ENCODE results near the gene STMN3. TPM values are rescaled to one million over a fixed set of nuclear protein-coding genes. Genes with fewer than 3 reads are reported as not detected.

Gene STMN3
- polyA plus RNA-seq, 12 donors: 8.8 to 48.5 (median 11.5) TPM; not detected in 1

DNA sequence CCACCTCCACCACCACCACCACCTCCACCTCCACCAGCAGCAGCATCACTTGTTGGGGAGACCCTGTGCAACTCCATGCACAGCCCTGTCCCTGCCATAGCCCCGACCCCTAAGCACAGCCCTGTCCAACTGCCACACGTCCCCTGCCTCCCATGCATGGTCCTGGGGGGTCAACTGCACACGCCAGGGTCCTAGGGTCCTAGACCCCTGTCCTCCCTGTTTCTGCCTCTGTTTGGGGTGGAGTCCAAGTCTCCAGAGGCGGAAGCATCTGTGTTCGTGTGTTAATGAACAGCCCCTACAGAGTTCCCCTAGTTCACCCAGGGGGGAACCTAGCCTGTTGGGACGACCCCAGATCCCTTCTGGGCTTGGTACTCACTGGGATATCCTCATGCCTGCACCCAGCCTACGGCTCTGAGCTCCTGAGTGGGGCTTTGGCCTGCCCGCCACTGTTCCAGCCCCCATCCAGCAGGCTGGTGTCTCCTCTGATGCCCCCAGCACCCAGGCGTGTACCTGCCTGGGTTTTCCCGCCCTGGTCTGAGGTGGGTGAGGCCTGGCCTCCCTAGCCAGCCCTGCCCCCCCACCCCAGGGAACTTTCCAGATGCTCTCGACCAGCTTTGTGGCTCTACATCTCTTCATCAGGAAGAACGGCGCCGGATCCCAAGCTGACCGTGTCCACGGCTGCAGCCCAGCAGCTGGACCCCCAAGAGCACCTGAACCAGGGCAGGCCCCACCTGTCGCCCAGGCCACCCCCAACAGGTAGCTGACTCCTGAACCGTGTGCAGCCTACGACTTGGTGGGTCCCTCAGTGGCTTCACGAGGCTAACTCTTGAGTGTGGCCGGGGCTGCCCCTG, 40.7 kb upstream of the STMN3 start:
- no peak for DNase-seq

DNA sequence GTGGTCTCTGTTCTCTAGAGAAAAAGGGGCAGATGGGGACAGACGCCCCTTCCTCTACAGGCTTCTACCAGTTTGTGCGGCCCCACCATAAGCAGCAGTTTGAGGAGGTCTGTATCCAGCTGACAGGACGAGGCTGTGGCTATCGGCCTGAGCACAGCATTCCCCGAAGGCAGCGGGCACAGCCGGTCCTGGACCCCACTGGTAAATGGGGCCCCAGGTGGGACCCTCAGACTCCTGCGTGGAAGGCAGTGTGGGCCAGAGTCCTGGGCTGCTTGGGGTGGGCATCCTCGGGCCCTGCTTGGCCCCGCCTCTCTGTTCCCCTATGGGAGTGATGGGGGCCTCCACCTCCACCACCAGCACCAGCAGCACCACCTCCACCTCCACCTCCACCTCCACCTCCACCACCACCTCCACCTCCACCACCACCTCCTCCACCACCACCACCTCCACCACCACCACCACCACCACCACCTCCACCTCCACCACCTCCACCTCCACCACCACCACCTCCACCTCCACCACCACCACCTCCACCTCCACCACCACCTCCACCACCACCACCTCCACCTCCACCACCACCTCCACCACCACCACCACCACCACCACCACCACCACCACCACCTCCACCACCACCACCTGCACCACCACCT, 40.0 kb upstream of the STMN3 start:
- DNase-seq: no peak

DNA sequence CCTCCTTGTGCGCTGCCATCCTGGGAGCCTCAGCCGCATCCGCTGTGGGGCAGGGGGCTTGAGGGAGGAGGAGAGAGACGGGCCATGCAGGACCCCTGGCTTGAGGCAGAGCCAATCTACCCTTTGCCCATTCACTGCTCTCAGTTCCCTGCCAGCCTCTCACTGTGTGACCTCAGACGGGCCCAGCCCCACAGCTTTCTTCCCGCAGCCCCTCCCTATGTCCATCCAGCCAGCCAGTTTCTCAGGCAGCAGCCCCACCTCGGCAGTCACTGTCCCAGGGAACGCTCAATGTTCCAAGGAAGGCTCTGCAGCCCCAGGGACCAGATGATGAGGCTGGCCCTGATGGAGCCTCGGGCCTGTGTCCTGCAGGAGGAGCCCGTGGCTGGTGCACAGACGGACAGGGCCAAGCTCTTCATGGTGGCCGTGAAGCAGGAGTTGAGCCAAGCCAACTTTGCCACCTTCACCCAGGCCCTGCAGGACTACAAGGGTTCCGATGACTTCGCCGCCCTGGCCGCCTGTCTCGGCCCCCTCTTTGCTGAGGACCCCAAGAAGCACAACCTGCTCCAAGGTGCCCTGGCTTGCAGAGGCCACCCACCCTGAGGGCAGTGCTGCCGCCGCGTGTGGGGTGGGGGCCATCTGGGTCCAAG, 39.3 kb upstream of the STMN3 start:
- no peak for DNase-seq

DNA sequence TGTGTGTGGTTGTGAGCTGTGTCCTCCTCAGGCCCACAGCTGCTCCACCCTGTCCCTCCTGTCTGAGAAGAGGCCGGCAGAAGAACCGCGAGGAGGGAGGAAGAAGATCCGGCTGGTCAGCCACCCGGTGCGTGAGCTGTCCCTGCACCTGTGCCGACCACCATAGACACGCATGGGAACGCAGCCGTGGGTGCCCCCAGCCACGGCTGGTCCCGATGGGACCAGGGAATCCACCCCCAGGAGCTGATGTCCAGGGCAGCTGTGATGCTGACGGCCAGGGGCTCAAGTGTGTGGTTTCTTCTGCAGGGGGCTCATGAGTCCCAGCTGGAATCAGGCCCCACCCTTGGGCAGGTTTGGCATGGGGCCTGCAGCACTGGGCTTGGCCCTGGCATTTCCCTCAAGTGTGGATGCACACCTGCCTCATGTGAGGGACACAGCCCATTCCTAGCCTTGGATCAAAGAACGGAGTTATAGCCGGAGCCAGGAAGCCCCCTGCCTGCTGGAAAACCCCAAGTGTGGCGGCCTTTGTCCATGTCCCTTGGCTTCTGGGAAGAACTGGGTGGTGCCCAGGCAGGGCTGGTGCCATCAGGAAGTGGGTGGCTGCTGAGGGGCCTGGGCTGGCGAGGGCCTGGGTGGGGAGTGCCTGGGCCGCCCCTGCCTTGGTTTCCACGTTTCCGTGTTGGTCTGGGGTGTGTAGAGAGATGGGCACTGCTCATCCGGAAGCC, 38.6 kb upstream of the STMN3 start:
- DNase-seq: no peak

DNA sequence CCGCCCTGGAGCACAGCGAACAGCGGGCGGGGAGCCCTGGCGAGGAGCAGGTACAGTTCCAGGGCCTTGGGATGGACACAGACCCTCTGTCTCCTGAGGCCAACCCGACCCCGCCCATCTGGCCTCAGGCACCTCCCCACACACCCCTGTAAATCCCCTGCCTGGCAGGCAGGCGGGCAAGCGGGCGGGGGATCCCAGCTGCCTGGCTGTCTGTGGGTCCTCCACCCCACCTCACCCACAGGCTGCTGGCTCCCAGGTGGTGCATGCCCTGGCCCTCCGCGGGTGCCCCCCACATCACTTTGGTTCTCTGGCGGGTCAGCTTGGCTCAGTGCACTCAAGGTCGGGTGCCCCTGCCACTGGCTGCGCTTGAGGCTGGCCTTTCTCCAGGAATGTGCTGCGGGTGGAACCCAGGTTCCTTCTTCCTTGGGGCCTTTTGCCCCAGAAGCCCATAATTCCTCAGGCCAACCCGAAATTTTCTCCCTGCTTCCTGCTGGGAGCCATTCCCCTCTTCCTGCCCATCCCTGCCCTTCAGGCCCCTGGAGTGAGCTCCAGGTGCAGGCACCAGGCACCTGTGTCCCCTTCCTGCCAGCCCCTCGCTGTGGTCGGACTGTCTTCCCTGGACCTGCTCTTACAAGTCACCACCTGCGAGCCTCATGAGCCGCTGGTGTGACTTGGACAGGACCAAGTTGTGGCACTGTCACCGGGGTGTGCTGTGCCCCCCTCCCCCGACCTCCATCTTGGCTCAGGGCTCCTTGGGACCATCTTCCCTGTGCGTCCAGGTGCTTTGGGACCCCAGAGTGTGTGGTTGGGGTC, 37.9 kb upstream of the STMN3 start:
- no peak for DNase-seq

DNA sequence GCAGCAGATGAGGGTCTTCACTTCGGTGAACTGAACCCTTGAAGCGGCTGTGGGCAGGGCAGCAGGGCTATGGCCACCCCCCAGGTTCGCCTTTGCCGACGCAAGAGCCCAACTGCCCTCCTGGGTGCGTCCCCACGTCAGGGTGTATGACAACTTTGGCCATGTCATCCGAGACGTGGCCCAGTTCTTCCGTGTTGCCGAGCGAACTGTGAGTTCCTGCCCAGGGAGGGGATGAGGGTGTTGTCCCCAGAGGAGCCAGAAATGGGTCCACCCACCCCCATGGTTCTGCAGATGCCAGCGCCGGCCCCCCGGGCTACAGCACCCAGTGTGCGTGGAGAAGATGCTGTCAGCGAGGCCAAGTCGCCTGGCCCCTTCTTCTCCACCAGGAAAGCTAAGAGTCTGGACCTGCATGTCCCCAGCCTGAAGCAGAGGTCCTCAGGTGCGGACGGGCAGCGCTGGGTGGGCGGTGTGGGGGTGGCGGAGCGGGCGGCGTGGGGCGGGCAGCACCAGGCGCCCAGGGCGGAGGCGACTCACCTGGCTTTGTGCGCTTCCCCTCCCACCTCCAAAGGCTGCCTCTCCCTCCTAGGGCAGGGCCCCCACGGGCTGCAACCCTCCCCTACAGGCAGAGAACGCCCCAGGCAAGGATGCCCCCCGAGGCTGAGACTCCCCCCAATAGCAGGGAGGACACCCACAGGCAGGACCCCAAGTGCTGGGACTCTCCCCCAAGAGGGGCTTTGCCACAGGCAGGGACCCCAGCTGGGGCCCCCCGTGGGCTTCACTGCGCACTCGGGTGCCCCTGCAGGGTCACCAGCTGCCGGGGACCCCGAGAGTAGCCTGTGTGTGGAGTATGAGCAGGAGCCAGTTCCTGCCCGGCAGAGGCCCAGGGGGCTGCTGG, 37.0 kb upstream of the STMN3 start:
- no peak for DNase-seq

DNA sequence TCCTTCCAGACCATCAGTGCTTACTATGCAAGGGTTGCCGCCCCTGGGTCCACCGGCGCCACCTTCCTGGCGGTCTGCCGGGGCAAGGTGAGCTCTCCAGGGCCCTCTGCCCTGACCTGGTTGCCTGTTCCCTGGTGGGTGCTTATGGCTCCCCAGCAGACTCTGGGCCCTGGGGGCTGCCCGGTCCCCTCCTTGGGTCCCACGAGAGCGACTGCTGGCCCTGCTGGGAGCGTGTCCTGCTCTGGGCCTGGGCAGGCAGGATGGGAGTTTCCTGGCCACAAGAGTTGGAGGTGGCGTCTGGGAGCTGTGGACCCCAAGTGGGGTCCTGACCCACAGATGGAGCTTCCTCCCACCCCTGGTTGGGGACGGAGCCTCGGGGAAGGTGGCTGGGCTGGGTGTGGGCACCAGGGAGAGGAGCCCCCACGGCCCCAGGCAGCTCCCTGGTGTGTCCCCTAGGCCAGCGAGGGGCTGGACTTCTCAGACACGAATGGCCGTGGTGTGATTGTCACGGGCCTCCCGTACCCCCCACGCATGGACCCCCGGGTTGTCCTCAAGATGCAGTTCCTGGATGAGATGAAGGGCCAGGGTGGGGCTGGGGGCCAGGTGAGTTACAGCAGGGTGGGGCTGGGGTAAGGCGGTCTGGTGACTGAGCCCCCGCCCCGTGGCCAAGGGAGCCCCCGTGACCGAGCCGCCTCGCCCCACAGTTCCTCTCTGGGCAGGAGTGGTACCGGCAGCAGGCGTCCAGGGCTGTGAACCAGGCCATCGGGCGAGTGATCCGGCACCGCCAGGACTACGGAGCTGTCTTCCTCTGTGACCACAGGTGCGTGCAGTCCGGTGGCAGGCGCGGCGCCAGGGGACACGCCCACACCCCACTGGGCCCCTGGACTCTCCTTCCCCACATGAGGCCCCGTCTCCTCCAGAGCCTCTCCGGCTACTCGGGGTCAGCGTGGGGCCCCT, 36.1 kb upstream of the STMN3 start:
- DNase-seq: no peak

DNA sequence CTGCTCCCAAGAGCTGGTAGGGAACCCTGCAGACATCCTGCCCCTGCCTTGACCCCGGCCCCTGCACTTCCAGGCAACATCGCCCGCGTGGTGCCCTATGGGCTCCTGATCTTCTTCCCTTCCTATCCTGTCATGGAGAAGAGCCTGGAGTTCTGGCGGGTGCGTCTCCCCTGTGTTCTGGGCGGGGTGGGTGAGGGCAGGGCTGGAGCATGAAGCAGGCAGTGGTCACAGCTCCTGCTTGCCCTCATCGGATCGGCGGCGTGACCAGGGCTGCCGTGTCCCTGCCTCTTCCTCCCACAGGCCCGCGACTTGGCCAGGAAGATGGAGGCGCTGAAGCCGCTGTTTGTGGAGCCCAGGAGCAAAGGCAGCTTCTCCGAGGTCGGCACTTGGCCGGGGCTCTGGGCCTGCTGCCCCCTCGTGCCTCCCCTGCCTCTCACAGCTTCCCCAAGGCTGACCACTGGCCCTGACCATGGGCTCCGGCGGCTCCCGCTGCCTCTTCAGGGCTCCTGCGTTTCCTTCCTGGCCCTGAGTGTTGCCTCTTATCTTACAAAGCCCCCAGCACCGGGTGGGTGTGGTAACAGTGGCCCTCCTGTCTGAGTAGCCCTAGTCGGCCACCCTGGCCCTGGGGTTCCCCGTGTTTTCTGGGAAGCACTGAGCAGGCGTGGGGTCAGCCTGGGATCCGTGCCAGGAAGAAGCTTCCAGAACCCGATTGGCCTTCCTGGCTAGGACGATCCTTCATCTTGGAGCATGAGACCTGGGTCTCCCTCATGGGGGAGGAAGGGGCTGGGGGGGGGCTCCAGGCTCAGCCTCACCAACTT, 35.2 kb upstream of the STMN3 start:
- no peak for DNase-seq

DNA sequence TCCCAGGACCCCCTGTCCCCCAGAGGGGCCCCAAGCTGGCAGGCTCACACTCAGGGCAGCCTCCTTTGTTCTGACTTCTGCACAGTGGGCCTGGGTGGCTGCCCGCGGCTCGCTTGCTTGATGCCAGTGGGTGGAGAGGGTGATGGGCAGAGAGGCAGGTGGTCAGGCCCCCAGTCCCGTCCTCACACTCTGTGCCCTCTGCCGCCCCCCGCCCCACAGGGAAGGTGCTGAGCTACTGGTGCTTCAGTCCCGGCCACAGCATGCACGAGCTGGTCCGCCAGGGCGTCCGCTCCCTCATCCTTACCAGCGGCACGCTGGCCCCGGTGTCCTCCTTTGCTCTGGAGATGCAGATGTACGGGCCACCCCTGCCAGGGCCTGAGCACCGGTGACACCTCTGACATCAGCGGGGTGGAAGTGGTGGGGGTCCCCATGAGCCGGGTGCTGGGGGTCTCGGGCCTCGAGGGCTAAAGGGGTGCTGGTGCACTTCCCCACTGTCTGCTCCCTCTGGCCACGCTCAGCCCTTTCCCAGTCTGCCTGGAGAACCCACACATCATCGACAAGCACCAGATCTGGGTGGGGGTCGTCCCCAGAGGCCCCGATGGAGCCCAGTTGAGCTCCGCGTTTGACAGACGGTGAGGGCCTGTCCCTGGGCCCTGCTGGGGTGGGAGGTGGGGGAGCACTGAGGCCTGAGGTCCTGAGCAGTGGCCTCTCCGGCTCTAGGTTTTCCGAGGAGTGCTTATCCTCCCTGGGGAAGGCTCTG, 34.4 kb upstream of the STMN3 start:
- no peak for DNase-seq

DNA sequence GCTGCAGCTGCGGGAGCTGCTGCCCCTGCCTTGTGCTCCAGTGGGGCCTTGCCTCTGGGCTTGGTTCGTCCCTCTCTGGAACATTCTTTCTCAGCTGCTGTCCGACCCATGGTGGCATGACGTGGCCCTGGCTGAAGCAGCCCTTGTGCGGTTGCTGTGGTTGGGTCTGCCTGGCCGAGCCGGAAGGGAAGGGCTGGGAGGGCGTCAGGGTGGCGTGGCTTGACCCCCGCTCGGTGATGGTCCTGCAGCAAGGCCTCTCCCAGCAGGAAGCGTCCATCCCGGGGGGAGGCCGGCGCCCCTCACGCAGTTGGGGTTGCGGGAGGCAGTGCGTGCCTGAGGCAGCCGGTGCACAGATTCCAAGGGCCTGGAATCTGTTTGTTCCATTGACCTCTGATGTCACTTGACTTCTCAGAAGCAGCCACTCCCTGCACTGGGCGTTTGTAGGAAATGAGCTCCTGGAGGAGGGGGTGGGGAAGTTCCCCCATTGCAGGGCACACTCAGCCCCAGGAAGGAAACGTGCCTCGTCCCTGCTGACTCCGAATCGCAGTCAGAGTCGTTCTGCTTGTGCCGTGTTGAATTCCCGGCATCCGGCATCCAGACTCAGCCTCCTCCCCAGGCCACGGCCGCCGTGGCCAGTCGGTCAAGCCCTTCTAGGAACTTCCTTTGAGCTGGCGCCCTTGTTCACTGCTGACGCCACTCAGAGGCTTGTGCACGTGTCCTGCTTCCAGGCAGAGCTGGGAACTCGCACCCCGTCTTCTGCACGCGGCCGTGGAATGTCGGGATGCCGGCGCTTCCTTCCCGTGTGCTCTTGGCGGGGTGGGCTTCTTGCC, 33.5 kb upstream of the STMN3 start:
- DNase-seq: peak; percentile 63

DNA sequence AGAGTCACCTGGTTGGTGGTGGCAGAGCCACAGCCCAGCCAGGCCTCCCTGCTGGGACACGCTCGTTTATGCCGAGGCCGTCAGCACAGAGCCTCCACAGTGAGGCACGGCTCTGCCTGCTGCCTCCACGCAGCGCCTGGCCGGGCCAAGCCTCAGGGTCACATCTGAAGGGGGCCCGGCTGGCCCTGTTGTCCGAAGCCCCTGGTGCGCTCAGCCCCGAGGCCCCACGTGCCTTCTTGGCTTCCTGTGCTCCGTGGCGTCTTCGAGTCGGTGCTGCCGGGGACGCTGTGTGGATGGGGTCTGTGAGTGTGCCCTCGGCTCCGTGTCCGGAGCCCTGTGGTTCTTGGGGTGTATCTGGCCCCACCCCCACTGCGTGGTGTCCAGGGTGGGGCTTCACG, 32.9 kb upstream of the STMN3 start:
- DNase-seq: no peak

DNA sequence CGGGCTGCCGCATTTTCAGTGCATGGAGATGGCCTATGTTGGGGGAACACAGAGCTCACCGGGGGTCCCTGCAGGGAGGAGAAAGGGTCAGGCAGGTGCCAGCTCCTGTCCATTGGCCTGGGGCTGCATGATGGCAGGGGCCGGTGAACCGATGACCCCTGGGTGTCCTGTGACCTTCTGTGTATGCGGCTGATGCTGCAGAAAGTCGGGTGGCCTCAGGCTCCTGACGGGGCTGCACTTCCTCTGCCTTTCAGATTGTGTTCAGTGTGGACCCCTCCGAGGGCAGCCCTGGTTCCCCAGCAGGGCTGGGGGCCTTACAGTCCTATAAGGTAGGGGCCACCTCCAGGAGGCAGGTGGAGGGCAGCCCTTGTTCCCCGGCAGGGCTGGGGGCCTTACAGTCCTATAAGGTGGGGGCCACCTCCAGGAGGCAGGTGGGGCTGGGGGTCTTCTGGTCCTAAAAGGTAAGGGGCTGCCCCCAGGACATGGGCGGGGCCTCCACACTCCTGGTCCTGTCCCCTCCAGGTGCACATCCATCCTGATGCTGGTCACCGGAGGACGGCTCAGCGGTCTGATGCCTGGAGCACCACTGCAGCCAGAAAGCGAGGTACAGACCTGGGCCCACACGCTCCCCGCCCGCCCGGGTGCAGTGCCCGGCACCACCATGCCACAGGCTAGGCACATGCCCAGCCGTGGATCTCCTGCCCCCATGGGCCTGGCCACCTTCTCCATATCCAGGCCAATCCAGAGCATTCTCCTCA, 32.2 kb upstream of the STMN3 start:
- no peak for DNase-seq

DNA sequence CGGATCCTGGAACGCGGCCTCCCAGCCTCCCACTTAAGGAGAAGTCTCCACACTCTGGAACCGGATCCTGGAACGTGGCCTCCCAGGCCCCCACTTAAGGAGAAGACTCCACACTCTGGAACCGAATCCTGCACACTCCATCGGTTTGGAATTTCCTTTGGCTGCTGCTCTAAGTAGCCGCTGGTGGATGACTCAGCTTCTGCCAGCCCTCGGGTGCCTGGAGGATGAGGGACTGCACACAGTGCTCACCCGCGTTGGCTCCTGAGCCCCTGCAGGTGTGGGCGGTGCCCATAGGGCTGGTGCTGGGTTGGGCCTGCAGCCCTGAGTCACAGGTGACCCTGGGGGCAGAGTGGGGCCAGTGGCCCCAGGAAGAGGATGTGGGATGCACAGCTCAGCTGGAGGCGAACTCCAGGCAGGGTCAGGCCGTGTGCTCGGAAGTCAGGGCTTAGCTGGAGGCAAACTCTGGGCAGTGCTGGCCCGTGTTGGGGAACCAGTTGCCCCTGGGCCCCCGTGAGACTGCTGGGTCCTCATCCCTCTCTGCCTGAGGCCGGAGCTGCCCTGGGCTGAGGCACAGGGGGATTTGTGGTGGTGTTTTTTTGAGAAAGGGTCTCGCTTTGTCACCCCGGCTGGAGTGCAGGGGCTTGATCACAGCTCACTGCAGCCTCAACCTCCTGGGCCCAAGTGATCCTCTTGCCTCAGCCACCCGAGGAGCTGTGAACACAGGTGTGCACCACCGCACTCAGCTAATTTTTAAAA, 29.3 kb upstream of the STMN3 start:
- DNase-seq: no peak

DNA sequence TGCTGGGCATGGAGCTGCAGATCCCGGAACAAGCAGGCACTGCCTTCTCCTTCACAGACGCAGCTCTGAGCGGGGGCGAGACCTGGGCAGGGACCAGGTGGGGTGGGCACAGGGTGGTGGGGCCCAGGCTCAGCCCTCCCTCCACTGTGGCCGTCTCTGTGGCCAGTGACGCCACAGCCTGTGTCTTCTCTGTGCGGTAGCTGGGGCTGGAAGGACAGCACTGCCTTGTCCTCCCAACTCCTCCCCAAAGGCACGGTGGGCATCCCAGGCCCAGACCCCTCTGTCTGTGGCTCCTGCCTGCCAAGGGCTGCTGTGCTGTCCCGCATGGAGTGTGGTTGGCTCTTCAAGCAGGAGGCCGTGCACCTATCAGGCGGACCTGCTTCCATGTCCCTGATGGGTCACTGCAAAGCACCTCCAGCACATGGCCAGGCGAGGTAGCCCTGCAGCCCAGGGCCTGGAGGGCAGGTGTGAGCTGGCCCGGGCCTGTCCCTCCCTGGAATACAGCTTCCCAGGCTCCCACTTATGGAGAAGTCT, 28.5 kb upstream of the STMN3 start:
- DNase-seq: no peak

Measured in muscle of arm (tissue), 12 donors.